HepG2 (cell line): ENCODE data around the gene EXOC6B. TPM values are rescaled to one million over a fixed set of nuclear protein-coding genes. Genes with fewer than 3 reads are reported as not detected.

Experiments used
- ATAC-seq: fragments of 200-7000 bp; cut with Tn5 transposase; 3 replicates; pipeline ENCODE4 v1.9.1; 2020; ENCODE audit warnings: mild to moderate bottlenecking, moderate library complexity
- BruUV-seq: library from RNA; stranded (reverse); fragments of 400-500 nt; replicated peaks from 2 replicates; lab custom pipeline; 2021; lab: Mats Ljungman, UMichigan
- CTCF ChIA-PET: fragments of 300-600 bp; formaldehyde crosslinking; extraction: SDS; loops from one replicate; lab custom pipeline; 2021; ENCODE audit warnings: low total read pairs, inconsistent platforms, low intra/inter-chr PET ratio; lab: Yijun Ruan, JAX
- POLR2A ChIA-PET: fragments of 350-600 bp; sonication (Branson Sonifier 250); formaldehyde crosslinking; loops from one replicate; lab custom pipeline; 2020; ENCODE audit warnings: antibody characterized with exemption, inconsistent platforms; lab: Yijun Ruan, JAX
- DNase-seq: peaks from one replicate; pipeline ENCODE4 v3.0.0-alpha.2; 2015; ENCODE audit warnings: low spot score
- FAIRE-seq: peaks from 3 replicates; lab custom pipeline; 2011; peaks lifted over from hg19 to GRCh38; lab: Jason Lieb, UNC
- H2AFZ ChIP-seq: one replicate; pipeline ENCODE4 v1.6.1; 2011; ENCODE audit warnings: low read length, inconsistent platforms
- H3K27ac ChIP-seq: fragments of 300-600 bp; 3 replicates; pipeline ENCODE4 v1.8.0; 2011; ENCODE audit warnings: mixed run types, mild to moderate bottlenecking, mixed read lengths, low read length, inconsistent platforms; ENCODE audit not compliant: insufficient read depth; ENCODE audit errors: extremely low read length
- H3K27me3 ChIP-seq, 2 experiments: fragments of 200-600 bp in 1 of 2; 2 replicates in 1 of 2; 3 replicates in 1 of 2; pipeline versions ENCODE4 v1.6.0 to v1.8.0; 2011; ENCODE audit warnings: low read length in 2 of 2, mild to moderate bottlenecking in 2 of 2, moderate library complexity in 2 of 2, inconsistent platforms in 1 of 2; ENCODE audit not compliant: insufficient read depth in 2 of 2, control insufficient read depth in 1 of 2
- H3K36me3 ChIP-seq, 2 experiments: fragments of 200-600 bp in 1 of 2; replicated peaks in 1 of 2; 2 replicates in 1 of 2; 3 replicates in 1 of 2; pipeline versions ENCODE4 v1.5.1 to v1.8.0; 2011; ENCODE audit warnings: low read length in 2 of 2, inconsistent platforms in 1 of 2; ENCODE audit not compliant: insufficient read depth in 2 of 2, control insufficient read depth in 1 of 2
- H3K4me1 ChIP-seq: 2 replicates; pipeline ENCODE4 v1.5.1; 2012; ENCODE audit warnings: low read length, inconsistent platforms; ENCODE audit not compliant: insufficient read depth
- H3K4me2 ChIP-seq: 2 replicates; pipeline ENCODE4 v1.6.0; 2011; ENCODE audit warnings: low read depth, low read length, inconsistent platforms
- H3K4me3 ChIP-seq, 3 experiments: fragments of 200-600 bp in 1 of 3; sonication (generic), shearing (Covaris generic) in 1 of 3; replicated peaks in 1 of 3; 2 replicates each; pipeline ENCODE4 v1.5.1; 2011 to 2016; ENCODE audit warnings: low read length in 3 of 3, inconsistent platforms in 2 of 3, low read depth in 2 of 3, mild to moderate bottlenecking in 2 of 3, control low read depth in 1 of 3, mixed read lengths in 1 of 3; ENCODE audit not compliant: insufficient read depth in 1 of 3
- H3K79me2 ChIP-seq: one replicate; pipeline ENCODE4 v1.6.1; 2011; ENCODE audit warnings: low read length, inconsistent platforms; ENCODE audit not compliant: insufficient read depth
- H3K9ac ChIP-seq: 2 replicates; pipeline ENCODE4 v1.6.0; 2011; ENCODE audit warnings: mild to moderate bottlenecking, low read depth, low read length, inconsistent platforms; ENCODE audit not compliant: insufficient read depth
- H3K9me3 ChIP-seq: 2 replicates; pipeline ENCODE4 v1.5.1; 2012; ENCODE audit warnings: mild to moderate bottlenecking, low read length
- H4K20me1 ChIP-seq: 2 replicates; pipeline ENCODE4 v1.6.0; 2011; ENCODE audit warnings: inconsistent platforms, mild to moderate bottlenecking, low read length, moderate library complexity; ENCODE audit not compliant: insufficient read depth
- ATM ChIP-seq: fragments of 450-650 bp; IDR thresholded peaks from 2 replicates; pipeline ENCODE4 v1.7.1; 2017; ENCODE audit warnings: mild to moderate bottlenecking, borderline replicate concordance
- EP300 ChIP-seq, 3 experiments: sonication (generic) in 1 of 3; formaldehyde crosslinking in 1 of 3; IDR thresholded peaks; 2 replicates each; pipeline versions ENCODE4 v1.5.1 to v1.6.1; 2011 to 2020; ENCODE audit warnings: low read depth in 2 of 3, low read length in 2 of 3, borderline replicate concordance in 1 of 3, improper control_type of control experiment in 1 of 3, mild to moderate bottlenecking in 1 of 3, missing genetic modification reagents in 1 of 3, moderate library complexity in 1 of 3
- ERF ChIP-seq: IDR thresholded peaks from 2 replicates; pipeline ENCODE4 v1.6.1; 2018; ENCODE audit warnings: missing biosample characterization, missing genetic modification reagents
- GATA4 ChIP-seq: sonication (generic); IDR thresholded peaks from 2 replicates; pipeline ENCODE4 v1.6.1; 2016; ENCODE audit warnings: antibody characterized with exemption, low read depth, borderline replicate concordance
- MLLT10 ChIP-seq: sonication (generic); formaldehyde crosslinking; IDR thresholded peaks from 2 replicates; pipeline ENCODE4 v1.4.0; 2020; ENCODE audit warnings: missing genetic modification reagents
- MXI1 ChIP-seq: IDR thresholded peaks from 3 replicates; pipeline ENCODE4 v1.6.1; 2012; ENCODE audit warnings: low read depth, low read length, inconsistent platforms, borderline replicate concordance
- NCOR1 ChIP-seq: fragments of 200-600 bp; sonication (generic); IDR thresholded peaks from 2 replicates; pipeline ENCODE4 v1.7.0; 2017; ENCODE audit warnings: antibody characterized with exemption, low read length, borderline replicate concordance
- NFIB ChIP-seq: sonication (generic); formaldehyde crosslinking; IDR thresholded peaks from 2 replicates; pipeline ENCODE4 v1.9.0; 2021; ENCODE audit warnings: missing genetic modification reagents, mild to moderate bottlenecking, borderline replicate concordance
- NFKBIZ ChIP-seq: IDR thresholded peaks from 2 replicates; pipeline ENCODE4 v1.6.1; 2018; ENCODE audit warnings: missing genetic modification reagents, missing compliant biosample characterization
- POLR2G ChIP-seq: fragments of 200-400 bp; formaldehyde crosslinking; IDR thresholded peaks from 2 replicates; pipeline ENCODE4 v1.6.1; 2018; ENCODE audit warnings: mild to moderate bottlenecking, low read depth, low read length, moderate library complexity
- REL ChIP-seq: sonication (generic); formaldehyde crosslinking; conservative IDR thresholded peaks from 2 replicates; pipeline ENCODE4 v1.8.0; 2022; ENCODE audit warnings: mild to moderate bottlenecking, missing genetic modification reagents, moderate library complexity
- ZNF251 ChIP-seq: sonication (generic); formaldehyde crosslinking; IDR thresholded peaks from 2 replicates; pipeline ENCODE4 v1.9.0; 2021; ENCODE audit warnings: mild to moderate bottlenecking, missing genetic modification reagents
- ZNF383 ChIP-seq: sonication (generic); formaldehyde crosslinking; IDR thresholded peaks from 2 replicates; pipeline ENCODE4 v1.4.0; 2020; ENCODE audit warnings: missing genetic modification reagents, mild to moderate bottlenecking, borderline replicate concordance
- ZNF83 ChIP-seq: sonication (generic); formaldehyde crosslinking; IDR thresholded peaks from 2 replicates; pipeline ENCODE4 v1.4.0; 2020; ENCODE audit warnings: missing genetic modification reagents, mild to moderate bottlenecking, borderline replicate concordance
- ZSCAN12 ChIP-seq: sonication (generic); formaldehyde crosslinking; IDR thresholded peaks from 2 replicates; pipeline ENCODE4 v1.9.0; 2021; ENCODE audit warnings: mild to moderate bottlenecking, missing genetic modification reagents
- in situ Hi-C: cut with HindIII; loops from 2 replicates; pipeline ENCODE4 v1.10.0; 2017; ENCODE audit warnings: low pct_unique_long_range_greater_than_20kb; ENCODE audit not compliant: extremely low pct_ligation_motif_present
- intact Hi-C: fragments of 100-400 bp; cut with micrococcal nuclease; formaldehyde crosslinking; loops from one replicate; pipeline ENCODE4 v1.10.0; 2022; ENCODE audit not compliant: unreplicated experiment
- polyA plus RNA-seq, 8 experiments: library from polyadenylated mRNA; depleted of rRNA in 3 of 8; stranded (reverse) in 7 of 8; unstranded in 1 of 8; fragments of >200 nt; fragmentation: Illumina TruSeq in 4 of 8; extraction: Trizol in 4 of 8; gene quantifications; 2 replicates each; pipeline versions ENCODE4 v1.2.1 to v1.2.3, GENCODE V29; 2011 to 2016; ENCODE audit warnings: low read depth in 4 of 8, missing spikeins in 1 of 8, mixed read lengths in 1 of 8; ENCODE audit not compliant: insufficient read depth in 1 of 8
- total RNA-seq, 5 experiments: library from RNA; depleted of rRNA; stranded (reverse); fragments of >200 nt; fragmentation: Illumina TruSeq; extraction: Trizol; gene quantifications; 2 replicates each; pipeline ENCODE4 v1.2.3, GENCODE V29; 2016; ENCODE audit warnings: low read depth in 1 of 5
- TF ChIP-seq, protein P1 (sequence below): sonication (generic); formaldehyde crosslinking; IDR thresholded peaks from 2 replicates; pipeline ENCODE4 v1.4.0; 2020; ENCODE audit warnings: missing genetic modification reagents, borderline replicate concordance
- TF ChIP-seq, protein P2 (sequence below): sonication (generic); formaldehyde crosslinking; IDR thresholded peaks from 2 replicates; pipeline ENCODE4 v1.9.0; 2022; ENCODE audit warnings: missing genetic modification reagents, mild to moderate bottlenecking, borderline replicate concordance
- TF ChIP-seq, protein P3 (sequence below): sonication (generic); formaldehyde crosslinking; IDR thresholded peaks from 2 replicates; pipeline ENCODE4 v1.4.0; 2020; ENCODE audit warnings: missing genetic modification reagents, borderline replicate concordance

EXOC6B gene
- total and polyA plus RNA-seq, 2 of the 13 experiments (the other 11 are each of a cell fraction or from before 2014, with no cell fraction given), result 9.1 to 15.9 TPM

DNA sequence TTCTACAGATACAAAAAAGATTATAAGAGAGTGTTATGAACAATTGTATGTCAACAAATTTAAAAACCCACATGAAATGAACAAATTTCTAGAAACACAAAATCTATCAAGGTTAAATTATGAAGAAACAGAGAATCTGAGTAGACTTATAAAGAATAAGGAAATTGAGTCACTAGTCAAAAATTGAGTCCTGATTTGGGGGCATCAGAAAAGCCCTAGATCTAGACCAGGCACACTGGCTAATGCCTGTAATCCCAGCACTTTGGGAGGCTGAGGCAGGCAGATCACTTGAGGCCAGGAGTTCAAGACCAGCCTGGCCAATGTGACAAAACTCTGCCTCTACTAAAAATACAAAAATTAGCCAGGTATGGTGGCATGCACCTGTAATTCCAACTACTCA lies 46.0 kb upstream of the EXOC6B start:
- H3K79me2 ChIP-seq, result no peaks in the 10 kb centered on the region
- H3K4me2 ChIP-seq, result no peak overlapping the region
- FAIRE-seq (no peak), ATAC-seq (no peak), DNase-seq (no peak)
- H3K4me1 ChIP-seq, result no peaks in the 10 kb centered on the region
- H2AFZ ChIP-seq, result no peak overlapping the region
- 0 out of 5 replicates have a peak, but pooled peaks cover 1% of the 10 kb centered on the region in 2 experiments for H3K27me3 ChIP-seq
- CTCF ChIA-PET, result no interaction called here
- H3K4me3 ChIP-seq, result no peak overlapping the region
- no peak for TF ChIP-seq REL (CRISPR knock-in tag)
- TF ChIP-seq NFIB, result no peak
- TF ChIP-seq, protein P1, sequence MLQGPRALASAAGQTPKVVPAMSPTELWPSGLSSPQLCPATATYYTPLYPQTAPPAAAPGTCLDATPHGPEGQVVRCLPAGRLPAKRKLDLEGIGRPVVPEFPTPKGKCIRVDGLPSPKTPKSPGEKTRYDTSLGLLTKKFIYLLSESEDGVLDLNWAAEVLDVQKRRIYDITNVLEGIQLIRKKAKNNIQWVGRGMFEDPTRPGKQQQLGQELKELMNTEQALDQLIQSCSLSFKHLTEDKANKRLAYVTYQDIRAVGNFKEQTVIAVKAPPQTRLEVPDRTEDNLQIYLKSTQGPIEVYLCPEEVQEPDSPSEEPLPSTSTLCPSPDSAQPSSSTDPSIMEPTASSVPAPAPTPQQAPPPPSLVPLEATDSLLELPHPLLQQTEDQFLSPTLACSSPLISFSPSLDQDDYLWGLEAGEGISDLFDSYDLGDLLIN, result no peak
- TF ChIP-seq ZNF251 (CRISPR knock-in tag), result no peak
- TF ChIP-seq MLLT10 (CRISPR knock-in tag), result no peak
- TF ChIP-seq NFKBIZ (CRISPR knock-in tag), result no peak
- TF ChIP-seq ZSCAN12 (CRISPR knock-in tag), result no peak
- no peak for TF ChIP-seq ATM
- TF ChIP-seq ERF (CRISPR knock-in tag), result no peak
- no peak for TF ChIP-seq ZNF83 (CRISPR knock-in tag)
- TF ChIP-seq ZNF383 (CRISPR knock-in tag), result no peak
- TF ChIP-seq, protein P2, sequence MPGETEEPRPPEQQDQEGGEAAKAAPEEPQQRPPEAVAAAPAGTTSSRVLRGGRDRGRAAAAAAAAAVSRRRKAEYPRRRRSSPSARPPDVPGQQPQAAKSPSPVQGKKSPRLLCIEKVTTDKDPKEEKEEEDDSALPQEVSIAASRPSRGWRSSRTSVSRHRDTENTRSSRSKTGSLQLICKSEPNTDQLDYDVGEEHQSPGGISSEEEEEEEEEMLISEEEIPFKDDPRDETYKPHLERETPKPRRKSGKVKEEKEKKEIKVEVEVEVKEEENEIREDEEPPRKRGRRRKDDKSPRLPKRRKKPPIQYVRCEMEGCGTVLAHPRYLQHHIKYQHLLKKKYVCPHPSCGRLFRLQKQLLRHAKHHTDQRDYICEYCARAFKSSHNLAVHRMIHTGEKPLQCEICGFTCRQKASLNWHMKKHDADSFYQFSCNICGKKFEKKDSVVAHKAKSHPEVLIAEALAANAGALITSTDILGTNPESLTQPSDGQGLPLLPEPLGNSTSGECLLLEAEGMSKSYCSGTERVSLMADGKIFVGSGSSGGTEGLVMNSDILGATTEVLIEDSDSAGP (CRISPR knock-in tag), result no peak
- TF ChIP-seq, protein P3, sequence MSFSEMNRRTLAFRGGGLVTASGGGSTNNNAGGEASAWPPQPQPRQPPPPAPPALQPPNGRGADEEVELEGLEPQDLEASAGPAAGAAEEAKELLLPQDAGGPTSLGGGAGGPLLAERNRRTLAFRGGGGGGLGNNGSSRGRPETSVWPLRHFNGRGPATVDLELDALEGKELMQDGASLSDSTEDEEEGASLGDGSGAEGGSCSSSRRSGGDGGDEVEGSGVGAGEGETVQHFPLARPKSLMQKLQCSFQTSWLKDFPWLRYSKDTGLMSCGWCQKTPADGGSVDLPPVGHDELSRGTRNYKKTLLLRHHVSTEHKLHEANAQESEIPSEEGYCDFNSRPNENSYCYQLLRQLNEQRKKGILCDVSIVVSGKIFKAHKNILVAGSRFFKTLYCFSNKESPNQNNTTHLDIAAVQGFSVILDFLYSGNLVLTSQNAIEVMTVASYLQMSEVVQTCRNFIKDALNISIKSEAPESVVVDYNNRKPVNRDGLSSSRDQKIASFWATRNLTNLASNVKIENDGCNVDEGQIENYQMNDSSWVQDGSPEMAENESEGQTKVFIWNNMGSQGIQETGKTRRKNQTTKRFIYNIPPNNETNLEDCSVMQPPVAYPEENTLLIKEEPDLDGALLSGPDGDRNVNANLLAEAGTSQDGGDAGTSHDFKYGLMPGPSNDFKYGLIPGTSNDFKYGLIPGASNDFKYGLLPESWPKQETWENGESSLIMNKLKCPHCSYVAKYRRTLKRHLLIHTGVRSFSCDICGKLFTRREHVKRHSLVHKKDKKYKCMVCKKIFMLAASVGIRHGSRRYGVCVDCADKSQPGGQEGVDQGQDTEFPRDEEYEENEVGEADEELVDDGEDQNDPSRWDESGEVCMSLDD (CRISPR knock-in tag), result no peak
- no peak for TF ChIP-seq POLR2G
- TF ChIP-seq EP300 (IDR thresholded peaks at IDR 0.05; ENCODE audit: low read depth in 2 of 2, low read length in 2 of 2), result no peak
- TF ChIP-seq EP300 (CRISPR knock-in tag; IDR thresholded peaks at IDR 0.05; ENCODE audit: borderline replicate concordance), result no peak
- TF ChIP-seq MXI1, result no peak
- no peak for TF ChIP-seq GATA4
- TF ChIP-seq NCOR1, result no peak
- TF ChIP-seq, all 625 proteins: peak for 0
- POLR2A ChIA-PET, result no interaction called here
- intact Hi-C loops, result no loop called here
- no peak overlapping the region for H3K9ac ChIP-seq
- H4K20me1 ChIP-seq, result no peaks in the 10 kb centered on the region
- no peaks in the 10 kb centered on the region for H3K36me3 ChIP-seq
- no TSS peak for BruUV-seq
- no peaks in the 10 kb centered on the region; the same call in 1 of the 2 replicates for H3K9me3 ChIP-seq
- H3K27ac ChIP-seq, result no peak overlapping the region
- in situ Hi-C loops, result loop anchor here (25.0 kb wide), 1 partner anchor 1335 kb away; no protein-coding TSS in a partner anchor
